ENCODE data around the gene LST1. TPM values are rescaled to one million over a fixed set of nuclear protein-coding genes. Genes with fewer than 3 reads are reported as not detected.
"Not testable (repeated sequence)": the region's sequence is repeated elsewhere in the genome, so short reads cannot be mapped to it uniquely, and the experiment has no call there.

Gene LST1
- total RNA-seq, 4 donors from 2014 or later = 0.49 to 50.4 (median 5.1) TPM; not detected in 1

- H3K27me3 ChIP-seq; intact Hi-C loops (cut with DNase I); H3K4me3 ChIP-seq; H3K27ac ChIP-seq; DNase-seq; H3K9me3 ChIP-seq: not testable (repeated sequence)
- WGBS, 2 donors = 60 to 62% methylated on average over 5 of the region's 5 CpGs
- Histone ChIP-seq H3K36me3 (peaks cover 0 to 75% (median 3%) of the 10 kb centered on the region in 3 donors), H3K4me1 (peaks cover 7 to 44% (median 8%) of the 10 kb centered on the region in 3 donors)
- peak; percentile 16 to 44 (median 41) for TF ChIP-seq CTCF (IDR thresholded peaks at IDR 0.05)
Observed at GRCh38 chr6:31551371-31551770, 34.7 kb upstream of the LST1 start.

- Histone ChIP-seq H3K27ac (no peak overlapping the region), H3K27me3 (no peaks in the 10 kb centered on the region), H3K36me3 (peaks cover 11 to 94% (median 14%) of the 10 kb centered on the region in 3 donors), H3K4me3 (no peak overlapping the region), H3K4me1 (peaks cover 5 to 48% (median 17%) of the 10 kb centered on the region in 3 donors), H3K9me3 (no peaks in the 10 kb centered on the region)
- intact Hi-C loops (cut with DNase I) = loop anchor here (5.0 kb wide), 1 partner anchor 36 kb away; the partner anchor contains the start of gene NCR3
- 53 to 68% methylated on average over 2 to 3 of the region's 3 CpGs for WGBS, 2 donors
- no peak for DNase-seq
- TF ChIP-seq CTCF (IDR thresholded peaks at IDR 0.05) (no peak), POLR2A (IDR thresholded peaks at IDR 0.05) (no peak)
Observed at GRCh38 chr6:31556307-31556706, 29.8 kb upstream of the LST1 start.

- H3K9me3 ChIP-seq = no peaks in the 10 kb centered on the region
- H3K4me3 ChIP-seq = no peak overlapping the region
- DNase-seq = no peak
- peaks cover 11 to 81% (median 14%) of the 10 kb centered on the region in 3 donors for H3K36me3 ChIP-seq
- TF ChIP-seq POLR2A (IDR thresholded peaks at IDR 0.05) = no peak
- TF ChIP-seq CTCF (IDR thresholded peaks at IDR 0.05) = no peak
- intact Hi-C loops (cut with DNase I) = loop anchor here (5.0 kb wide), 1 partner anchor 35 kb away; the partner anchor contains the start of gene NCR3
- H3K4me1 ChIP-seq = peaks cover 5 to 50% (median 17%) of the 10 kb centered on the region in 3 donors
- no peaks in the 10 kb centered on the region for H3K27me3 ChIP-seq
- peak overlapping the region; percentile 18 to 63 (median 52) for H3K27ac ChIP-seq
- WGBS, 2 donors = 87 to 93% methylated on average over 7 to 9 of the region's 24 CpGs
Observed at GRCh38 chr6:31557443-31558317, 28.4 kb upstream of the LST1 start.

- Histone ChIP-seq H3K9me3 (no peaks in the 10 kb centered on the region), H3K36me3 (peaks cover 11 to 75% (median 14%) of the 10 kb centered on the region in 3 donors), H3K4me1 (peaks cover 5 to 50% (median 17%) of the 10 kb centered on the region in 3 donors), H3K27ac (peak overlapping the region; percentile 18 to 63 (median 52)), H3K4me3 (no peak overlapping the region), H3K27me3 (no peaks in the 10 kb centered on the region)
- no peak for DNase-seq
- TF ChIP-seq CTCF (IDR thresholded peaks at IDR 0.05) = no peak
- TF ChIP-seq POLR2A (IDR thresholded peaks at IDR 0.05) = no peak
- intact Hi-C loops (cut with DNase I) = loop anchor here (5.0 kb wide), 1 partner anchor 34 kb away; the partner anchor contains the start of gene NCR3
- no CpG with 5 or more reads among the region's 8 CpGs for WGBS, 2 donors
Observed at GRCh38 chr6:31558318-31558625, 27.8 kb upstream of the LST1 start.
